ENCODE measurements around the gene CBX8. TPM values are rescaled to one million over a fixed set of nuclear protein-coding genes. Genes with fewer than 3 reads are reported as not detected.

CBX8 gene
- polyA plus RNA-seq, 3 donors from 2014 or later: 1.4 to 2.5 TPM; not detected in 1

DNA sequence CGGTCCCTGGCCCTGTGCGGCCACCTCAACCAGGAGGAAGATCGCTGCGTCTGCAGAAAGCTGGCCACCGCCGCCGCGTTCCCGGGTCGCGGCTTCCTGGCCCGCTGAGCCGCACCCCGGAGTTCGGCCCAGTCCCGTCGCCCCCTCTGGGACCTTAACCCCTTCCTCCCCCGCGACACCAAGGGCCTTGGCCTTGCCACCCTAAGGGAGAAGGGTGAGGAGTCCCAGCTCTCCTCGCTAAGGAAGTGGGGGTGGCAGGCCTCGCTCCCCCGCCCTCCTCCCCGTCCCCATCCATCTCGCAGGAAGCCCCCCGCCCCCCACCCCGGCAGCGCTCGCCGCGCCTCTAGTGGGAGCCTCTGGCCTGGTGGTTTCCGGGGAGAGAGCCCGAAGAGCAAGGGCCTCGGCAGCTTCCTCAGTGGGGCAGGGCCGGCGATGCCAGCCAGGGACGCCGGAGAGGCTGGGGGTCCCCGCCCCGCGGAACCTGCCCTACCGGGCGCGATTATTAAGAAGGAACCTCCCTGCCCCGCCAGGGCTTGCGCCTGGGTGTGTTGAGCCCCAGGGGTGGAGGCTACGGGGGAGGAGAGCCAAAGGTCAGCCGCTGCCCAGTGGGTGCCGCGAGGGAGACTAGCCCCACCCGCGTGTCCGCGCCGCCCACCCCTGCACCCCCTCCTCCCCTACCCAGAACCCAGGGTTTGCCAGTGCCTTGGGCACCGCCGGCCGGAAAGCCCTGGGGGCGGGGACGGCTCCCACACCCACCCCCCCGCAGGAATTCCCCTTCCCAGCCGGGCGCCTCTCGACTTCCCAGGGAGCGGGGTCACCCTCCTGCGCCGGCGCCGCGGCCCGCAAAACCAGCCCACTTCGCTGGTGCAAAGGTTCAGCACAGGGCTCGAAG is 35.6 kb upstream of the CBX8 start:
- no peak for DNase-seq
- H3K36me3 Mint-ChIP-seq: peaks cover 14 to 15% (median 14%) of the 10 kb centered on the region in 3 donors

DNA sequence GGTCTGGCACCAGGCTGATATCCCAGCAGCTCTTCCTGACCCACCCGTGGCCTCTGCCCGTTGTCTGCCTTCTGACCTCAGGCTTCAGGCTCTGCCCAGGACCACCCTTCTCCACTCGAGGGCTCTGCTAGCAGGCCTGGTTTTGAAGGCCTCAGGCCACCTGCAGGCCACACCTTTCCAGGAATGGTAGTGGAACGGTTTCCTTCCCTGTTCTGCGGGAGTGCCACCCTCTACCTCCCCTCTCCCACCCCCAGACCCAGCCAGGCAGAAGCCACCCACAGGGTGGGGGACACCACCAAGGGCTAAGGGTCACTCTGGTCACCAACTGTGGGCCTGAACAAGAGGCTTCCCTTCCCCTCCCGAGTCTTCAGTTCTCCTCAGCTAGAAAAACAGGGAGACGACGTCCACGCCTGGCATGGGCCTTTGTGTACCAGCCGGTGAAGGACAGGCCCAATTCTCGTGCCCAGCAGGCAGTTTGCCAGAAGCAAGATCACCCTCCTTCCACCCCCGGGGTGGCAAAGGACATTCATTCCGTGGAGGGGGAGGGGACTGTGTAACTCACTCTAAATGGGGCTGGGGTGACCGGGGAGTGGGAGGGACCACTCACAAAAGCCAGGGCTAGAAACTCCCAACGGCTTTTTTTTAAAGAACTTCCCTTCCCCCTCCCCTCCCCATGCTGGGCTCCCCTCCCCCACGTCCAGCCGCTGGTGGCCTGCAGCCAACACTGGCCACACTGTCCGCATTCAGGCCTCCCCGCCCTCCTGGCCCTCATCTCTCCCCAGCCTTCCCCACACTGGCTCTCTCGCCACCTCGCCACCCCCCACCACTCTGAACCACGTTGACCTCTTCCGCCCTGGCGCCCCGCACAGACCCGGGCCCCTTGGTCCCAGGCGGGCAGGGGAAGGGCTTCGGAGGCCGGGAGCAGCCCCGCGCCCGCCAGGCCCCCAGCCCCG is 34.7 kb upstream of the CBX8 start:
- Mint-ChIP-seq H3K9me3 (no peaks in the 10 kb centered on the region), H3K36me3 (peaks cover 14 to 15% (median 14%) of the 10 kb centered on the region in 3 donors), H3K27ac (peak overlapping the region in 1 of 6 donors; percentile 60), H3K27me3 (ENCODE audit: low read depth in 3 of 3) (peaks cover 13 to 18% (median 13%) of the 10 kb centered on the region in 3 donors), H3K4me3 (peak overlapping the region in 2 of 5 donors; percentile 14 to 50), H3K4me1 (peaks cover 20 to 27% of the 10 kb centered on the region in 2 donors)
- DNase-seq: no peak

More for the DNA sequence above, 35.6 kb upstream of the CBX8 start:
- Mint-ChIP-seq H3K4me1 (peaks cover 29 to 34% of the 10 kb centered on the region in 2 donors), H3K9me3 (no peaks in the 10 kb centered on the region), H3K27ac (no peak overlapping the region), H3K27me3 (ENCODE audit: low read depth in 3 of 3) (peaks cover 13 to 25% (median 14%) of the 10 kb centered on the region in 3 donors), H3K4me3 (peak overlapping the region in 4 of 5 donors; percentile 31 to 39 (median 38))

DNA sequence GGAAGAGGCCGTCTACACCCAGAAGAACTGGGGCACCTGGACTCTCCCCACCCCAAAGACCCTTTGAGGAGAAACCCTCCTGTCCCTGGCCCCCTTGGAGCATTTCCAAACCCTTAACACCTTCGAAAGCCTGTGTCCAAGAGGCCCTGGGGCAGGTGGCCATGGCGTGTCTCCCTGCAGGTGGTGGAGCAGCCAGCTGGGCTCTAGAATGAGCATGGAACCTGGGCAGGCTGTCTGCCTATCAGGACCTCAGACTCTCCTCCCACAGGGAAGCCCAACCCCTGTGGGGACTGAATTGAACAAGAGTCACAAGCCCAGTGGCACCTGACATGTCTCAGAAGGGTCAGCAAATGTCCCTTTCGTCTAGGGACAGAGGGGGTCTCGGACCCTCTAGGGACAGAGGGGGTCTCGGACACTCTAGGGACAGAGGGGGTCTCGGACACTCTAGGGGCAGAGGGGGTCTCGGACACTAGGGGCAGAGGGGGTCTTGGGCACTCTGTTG is 33.9 kb upstream of the CBX8 start:
- Mint-ChIP-seq H3K36me3 (peaks cover 14 to 15% (median 14%) of the 10 kb centered on the region in 3 donors), H3K27ac (no peak overlapping the region), H3K27me3 (ENCODE audit: low read depth in 3 of 3) (peaks cover 13 to 20% (median 13%) of the 10 kb centered on the region in 3 donors), H3K4me1 (peaks cover 25 to 34% of the 10 kb centered on the region in 2 donors), H3K4me3 (no peak overlapping the region), H3K9me3 (no peaks in the 10 kb centered on the region)
- DNase-seq: no peak

DNA sequence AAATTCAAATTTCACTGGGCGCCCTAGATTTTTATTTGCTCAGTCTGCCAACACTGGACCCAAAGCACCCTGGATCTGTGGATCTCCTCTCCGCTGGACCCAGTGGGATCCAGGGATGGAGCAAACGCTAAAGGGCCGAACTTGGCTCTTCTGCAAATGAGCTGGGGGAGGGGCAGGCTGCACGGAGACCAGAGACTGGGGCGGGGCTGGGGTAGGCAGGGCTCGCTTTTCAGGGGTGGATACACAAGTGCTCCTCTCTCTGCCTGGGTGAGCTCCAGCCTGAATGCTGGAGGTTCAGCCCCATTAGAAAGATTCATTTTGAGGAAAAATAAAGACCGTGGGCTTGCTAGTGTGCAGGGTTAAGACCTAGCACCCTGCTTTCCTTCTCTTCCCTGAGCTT is 33.4 kb upstream of the CBX8 start:
- Mint-ChIP-seq H3K27me3 (ENCODE audit: low read depth in 3 of 3) (peaks cover 9 to 25% (median 13%) of the 10 kb centered on the region in 3 donors), H3K27ac (no peak overlapping the region), H3K9me3 (no peaks in the 10 kb centered on the region), H3K36me3 (peaks cover 14 to 15% (median 14%) of the 10 kb centered on the region in 3 donors), H3K4me3 (no peak overlapping the region), H3K4me1 (peaks cover 25 to 39% of the 10 kb centered on the region in 2 donors)
- no peak for DNase-seq

DNA sequence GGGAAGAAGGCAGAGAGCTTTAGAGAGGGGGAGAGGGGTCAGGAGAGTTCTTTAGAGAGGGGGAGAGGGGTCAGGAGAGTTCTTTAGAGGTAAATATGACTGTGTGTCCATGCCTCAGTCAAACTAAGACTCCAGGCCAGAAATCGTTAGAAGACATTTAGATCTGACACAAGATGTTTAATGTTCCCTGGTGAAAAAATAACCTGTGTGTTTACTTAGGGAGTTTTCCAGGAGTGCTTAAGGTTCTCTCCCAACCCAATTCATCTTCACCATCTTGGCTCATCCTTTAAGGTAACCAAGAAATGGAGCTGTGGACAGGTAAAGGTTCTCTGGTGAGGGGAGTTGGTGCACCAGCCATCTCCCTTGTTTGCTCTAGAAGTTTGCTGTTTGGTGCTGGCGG is 32.6 kb upstream of the CBX8 start:
- Mint-ChIP-seq H3K9me3 (no peaks in the 10 kb centered on the region), H3K4me1 (peaks cover 26 to 40% of the 10 kb centered on the region in 2 donors), H3K36me3 (peaks cover 7 to 9% (median 9%) of the 10 kb centered on the region in 3 donors), H3K27me3 (ENCODE audit: low read depth in 3 of 3) (peaks cover 3 to 22% (median 11%) of the 10 kb centered on the region in 3 donors), H3K4me3 (no peak overlapping the region), H3K27ac (peak overlapping the region in 1 of 6 donors; percentile 45)
- no peak for DNase-seq

DNA sequence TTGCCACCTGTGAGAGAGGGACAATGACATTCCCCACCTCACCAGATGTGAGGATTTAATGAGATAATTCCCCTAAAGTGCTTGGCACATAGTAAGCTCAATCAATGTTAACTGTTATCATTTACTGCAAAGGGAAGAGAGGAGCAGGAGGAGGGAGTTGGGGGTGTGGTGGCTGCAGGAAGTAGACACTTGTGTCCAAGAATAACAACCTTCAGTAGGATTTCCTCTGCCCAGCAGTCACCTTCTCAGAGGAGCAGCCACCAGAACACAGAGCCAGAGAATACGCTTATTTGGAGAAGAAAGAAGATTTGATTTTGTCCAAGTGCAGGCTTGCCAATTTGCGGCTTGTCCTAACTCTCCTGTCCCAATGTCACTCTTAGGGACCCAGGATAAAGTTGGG is 32.1 kb upstream of the CBX8 start:
- peaks cover 5 to 21% (median 10%) of the 10 kb centered on the region in 3 donors for H3K27me3 Mint-ChIP-seq (ENCODE audit: low read depth in 3 of 3)
- H3K36me3 Mint-ChIP-seq: peaks cover 7 to 11% (median 10%) of the 10 kb centered on the region in 3 donors
- no peak overlapping the region for H3K4me3 Mint-ChIP-seq
- H3K27ac Mint-ChIP-seq: peak overlapping the region in 1 of 6 donors; percentile 45
- no peaks in the 10 kb centered on the region for H3K9me3 Mint-ChIP-seq
- H3K4me1 Mint-ChIP-seq: peaks cover 28 to 40% of the 10 kb centered on the region in 2 donors
- no peak for DNase-seq

DNA sequence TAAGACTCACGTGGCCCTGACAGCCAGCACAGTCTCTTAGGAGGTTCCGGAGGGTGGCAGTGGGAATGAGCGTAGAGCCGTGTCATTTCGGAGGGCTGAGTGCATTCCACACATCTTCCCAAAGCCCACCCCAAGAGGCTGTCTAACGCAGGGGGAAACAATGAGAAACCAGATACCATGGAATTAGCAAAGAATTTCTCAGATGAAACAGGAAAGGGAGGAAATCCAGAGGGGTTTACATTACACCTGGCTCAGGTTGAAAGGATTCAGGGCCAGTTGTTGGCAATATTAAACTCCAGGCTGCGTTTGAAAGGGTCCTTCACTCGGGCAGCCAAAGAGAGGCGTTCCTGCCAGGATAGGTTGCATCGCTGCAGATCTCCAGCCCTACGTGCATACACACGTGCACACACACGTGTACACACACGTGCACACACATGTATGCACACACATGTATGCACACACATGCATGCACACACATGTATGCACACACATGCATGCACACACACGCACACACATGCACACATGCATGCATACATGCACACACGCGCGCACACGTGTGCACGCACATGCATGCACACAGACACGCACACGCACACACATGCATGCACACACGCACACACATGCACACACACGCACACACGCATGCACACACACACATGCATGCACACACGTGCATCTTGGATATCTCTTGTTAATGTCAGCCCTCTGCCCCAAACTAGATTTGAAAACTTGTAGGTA is 30.1 kb upstream of the CBX8 start:
- H3K27ac Mint-ChIP-seq: peak overlapping the region in 1 of 6 donors; percentile 2
- H3K36me3 Mint-ChIP-seq: peaks cover 4% of the 10 kb centered on the region in 3 donors
- DNase-seq: no peak
- H3K27me3 Mint-ChIP-seq (ENCODE audit: low read depth in 3 of 3): peaks cover 7 to 28% (median 9%) of the 10 kb centered on the region in 3 donors
- no peaks in the 10 kb centered on the region for H3K9me3 Mint-ChIP-seq
- peaks cover 23 to 32% of the 10 kb centered on the region in 2 donors for H3K4me1 Mint-ChIP-seq
- peak overlapping the region in 1 of 5 donors; percentile 15 for H3K4me3 Mint-ChIP-seq

DNA sequence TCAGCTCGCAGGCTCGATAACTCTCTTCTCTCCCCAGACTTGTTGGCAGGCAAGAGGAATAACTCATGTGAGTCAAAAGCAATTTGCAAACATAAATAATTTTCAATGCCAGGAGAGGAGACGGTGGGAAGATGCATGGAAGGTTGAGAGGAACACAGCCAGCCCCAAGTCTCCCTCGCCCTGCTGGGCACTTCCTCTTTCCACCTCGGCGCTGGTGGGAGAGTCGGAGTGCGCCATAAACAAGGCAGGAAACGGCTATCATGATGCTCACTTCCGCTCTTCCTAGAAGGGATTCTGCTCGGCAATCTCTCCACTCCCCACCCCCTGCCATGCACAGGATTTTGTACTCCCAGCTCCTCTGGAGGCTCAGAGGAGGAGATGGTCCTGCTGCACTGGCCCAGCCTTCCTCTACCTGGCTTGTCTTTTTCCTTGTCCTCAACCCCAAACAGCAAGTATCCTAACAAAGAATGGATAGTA is 29.4 kb upstream of the CBX8 start:
- DNase-seq: no peak
- Mint-ChIP-seq H3K4me1 (peaks cover 20 to 32% of the 10 kb centered on the region in 2 donors), H3K4me3 (peak overlapping the region in 1 of 5 donors; percentile 44), H3K27me3 (ENCODE audit: low read depth in 3 of 3) (peaks cover 7 to 28% (median 8%) of the 10 kb centered on the region in 3 donors), H3K9me3 (no peaks in the 10 kb centered on the region), H3K27ac (peak overlapping the region in 1 of 6 donors; percentile 56), H3K36me3 (peaks cover 4% of the 10 kb centered on the region in 3 donors)

DNA sequence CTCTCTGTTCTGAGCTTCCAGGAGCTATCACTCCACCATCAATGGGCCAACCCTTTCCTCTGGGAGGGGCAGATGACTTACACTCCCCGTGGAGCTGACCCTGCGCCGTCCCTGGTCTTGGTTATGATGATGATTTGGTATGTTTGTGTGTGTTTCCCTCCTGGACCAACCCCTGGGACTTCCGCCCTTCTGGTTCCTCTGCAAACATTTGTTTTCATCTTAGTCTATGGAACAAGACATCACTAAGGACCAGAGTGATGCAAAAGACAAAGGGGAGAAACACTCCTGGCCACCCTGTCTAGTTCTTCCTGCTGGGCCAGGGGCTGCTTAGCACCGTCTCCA is 28.7 kb upstream of the CBX8 start:
- H3K36me3 Mint-ChIP-seq: peaks cover 4% of the 10 kb centered on the region in 3 donors
- peaks cover 19 to 32% of the 10 kb centered on the region in 2 donors for H3K4me1 Mint-ChIP-seq
- H3K9me3 Mint-ChIP-seq: no peaks in the 10 kb centered on the region
- H3K27me3 Mint-ChIP-seq (ENCODE audit: low read depth in 3 of 3): peaks cover 7 to 28% (median 10%) of the 10 kb centered on the region in 3 donors
- no peak for DNase-seq
- no peak overlapping the region for H3K27ac Mint-ChIP-seq
- H3K4me3 Mint-ChIP-seq: no peak overlapping the region

DNA sequence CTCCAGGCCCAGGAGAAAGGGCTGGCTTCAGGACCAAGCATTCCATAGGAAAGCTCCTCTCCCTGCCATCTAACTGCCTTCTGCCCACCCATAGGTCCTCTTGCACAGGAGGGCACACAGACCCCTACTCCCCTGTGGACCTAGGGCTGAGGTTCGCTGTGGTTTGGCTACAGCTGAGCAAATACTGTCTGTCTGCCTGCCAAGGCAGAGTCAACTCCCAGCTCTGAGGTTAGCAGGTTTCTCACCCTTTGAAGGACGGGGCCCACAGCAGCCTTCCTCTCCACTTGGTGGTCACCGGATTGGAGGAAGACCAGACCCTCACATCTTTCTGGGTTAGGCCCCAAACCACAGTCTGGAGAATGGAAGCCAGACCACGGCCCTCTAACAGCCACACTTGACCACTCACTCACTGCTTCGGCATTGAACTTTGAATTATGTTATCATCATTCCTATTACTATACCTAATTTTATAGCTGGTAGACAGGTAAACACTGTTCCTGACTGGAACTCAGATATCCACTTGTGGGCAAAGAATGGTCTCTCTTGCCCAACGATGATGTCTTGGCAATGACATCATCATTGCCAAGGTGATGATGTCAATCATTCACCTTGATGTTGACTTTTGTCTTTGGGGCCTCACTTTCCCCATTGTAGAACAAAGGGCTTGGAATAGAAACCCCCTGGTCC is 28.2 kb upstream of the CBX8 start:
- peak in 1 of 3 donors; percentile 42 for DNase-seq
- Mint-ChIP-seq H3K27ac (no peak overlapping the region), H3K4me3 (no peak overlapping the region), H3K9me3 (no peaks in the 10 kb centered on the region), H3K36me3 (peaks cover 4% of the 10 kb centered on the region in 3 donors), H3K27me3 (ENCODE audit: low read depth in 3 of 3) (peaks cover 11 to 30% (median 12%) of the 10 kb centered on the region in 3 donors), H3K4me1 (peaks cover 19 to 32% of the 10 kb centered on the region in 2 donors)

DNA sequence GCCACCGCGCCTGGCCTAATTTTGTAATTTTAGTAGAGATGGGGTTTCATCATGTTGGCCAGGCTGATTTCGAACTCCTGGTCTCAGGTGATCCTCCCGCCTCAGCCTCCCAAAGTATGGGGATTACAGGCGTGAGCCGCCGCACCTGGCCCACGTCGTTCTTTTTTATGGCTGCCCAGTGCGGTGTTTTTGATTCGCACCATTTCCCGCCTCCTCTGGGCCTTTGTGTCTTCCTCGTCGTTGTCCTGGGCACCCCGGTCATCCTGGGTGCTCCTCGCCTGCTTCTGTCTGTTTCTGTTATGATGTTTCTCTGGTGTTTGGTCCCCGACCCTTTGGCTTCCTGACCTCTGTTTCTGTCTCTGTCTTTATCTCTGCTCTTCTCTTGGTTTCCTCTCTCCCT is 27.4 kb upstream of the CBX8 start:
- H3K4me1 Mint-ChIP-seq: peaks cover 19 to 32% of the 10 kb centered on the region in 2 donors
- peaks cover 4% of the 10 kb centered on the region in 3 donors for H3K36me3 Mint-ChIP-seq
- no peaks in the 10 kb centered on the region for H3K9me3 Mint-ChIP-seq
- H3K4me3 Mint-ChIP-seq: no peak overlapping the region
- no peak overlapping the region for H3K27ac Mint-ChIP-seq
- peaks cover 12 to 32% (median 12%) of the 10 kb centered on the region in 3 donors for H3K27me3 Mint-ChIP-seq (ENCODE audit: low read depth in 3 of 3)
- no peak for DNase-seq

DNA sequence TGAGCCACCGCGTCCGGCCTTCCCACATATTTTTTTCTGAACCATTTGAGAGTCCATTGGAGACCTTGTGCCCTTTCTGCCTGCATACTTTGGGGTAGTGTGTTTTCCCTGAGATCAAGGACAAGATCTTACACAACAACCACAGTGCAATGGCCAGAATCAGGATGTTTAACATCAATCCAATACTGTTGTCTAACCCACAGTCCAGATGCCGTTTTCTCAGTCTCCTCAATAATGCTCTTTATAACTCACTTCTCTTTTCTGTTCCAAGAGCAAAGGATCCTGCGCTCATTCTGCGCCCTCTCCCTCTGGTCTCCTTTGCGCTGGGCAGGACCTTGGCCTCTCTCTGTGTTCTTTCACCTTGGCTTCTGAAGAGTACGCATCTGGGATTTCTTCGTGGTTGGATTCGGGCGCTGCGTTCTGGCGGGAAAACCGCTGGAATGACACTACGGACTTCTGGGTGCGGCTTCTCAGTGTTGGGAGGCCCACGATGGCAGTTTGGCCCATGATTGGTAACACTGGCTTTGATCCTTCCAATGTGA is 25.8 kb upstream of the CBX8 start:
- H3K27ac Mint-ChIP-seq: peak overlapping the region in 1 of 6 donors; percentile 58
- peaks cover 19 to 24% of the 10 kb centered on the region in 2 donors for H3K4me1 Mint-ChIP-seq
- H3K36me3 Mint-ChIP-seq: peaks cover 4% of the 10 kb centered on the region in 3 donors
- H3K9me3 Mint-ChIP-seq: no peaks in the 10 kb centered on the region
- peaks cover 12 to 31% (median 12%) of the 10 kb centered on the region in 3 donors for H3K27me3 Mint-ChIP-seq (ENCODE audit: low read depth in 3 of 3)
- no peak for DNase-seq
- no peak overlapping the region for H3K4me3 Mint-ChIP-seq
